Fibroblast of lung (primary cell): ENCODE data around the gene UGT2B28.
"Not testable (repeated sequence)": the region's sequence is repeated elsewhere in the genome, so short reads cannot be mapped to it uniquely, and the experiment has no call there.

Source experiments
- CTCF ChIP-seq, 2 donors: IDR thresholded peaks in 1 of 2; conservative IDR thresholded peaks in 1 of 2; 1 replicate in 1 of 2; 2 replicates in 1 of 2; pipeline ENCODE4 v1.5.1; 2011 to 2012; ENCODE audit warnings: low read length in 2 of 2, control low read depth in 1 of 2, inconsistent platforms in 1 of 2, low read depth in 1 of 2, mild to moderate bottlenecking in 1 of 2
- EZH2 ChIP-seq: IDR thresholded peaks from 2 replicates; pipeline ENCODE4 v1.5.1; 2012; ENCODE audit warnings: low read length, control low read depth, mild to moderate bottlenecking; ENCODE audit errors: missing control alignments

GRCh38 chr4:69296356-69296755, 16.1 kb downstream of the UGT2B28 start:
- TF ChIP-seq CTCF (conservative IDR thresholded peaks at IDR 0.05 in 1 of 2, IDR thresholded peaks at IDR 0.05 in 1 of 2; ENCODE audit: low read depth in 1 of 2, low read length in 2 of 2); EZH2: not testable (repeated sequence)
